DND-41 (cell line): Measurements from ENCODE around the gene TNS1.

Experiments
- ATAC-seq: fragments of 200-7000 bp; cut with Tn5 transposase; 3 replicates; pipeline ENCODE4 v1.9.1; 2021; ENCODE audit warnings: low read depth; ENCODE audit not compliant: insufficient read depth
- DNase-seq: peaks from one replicate; pipeline ENCODE4 v3.0.0-alpha.2; 2020
- H2AFZ ChIP-seq: 2 replicates; pipeline ENCODE4 v1.6.0; 2012; ENCODE audit warnings: low read depth, low read length
- H3K27ac ChIP-seq: 2 replicates; pipeline ENCODE4 v1.5.1; 2012; ENCODE audit warnings: low read length, inconsistent platforms
- H3K27me3 ChIP-seq: fragments of 200-600 bp; sonication (generic); 2 replicates; pipeline ENCODE4 v1.6.0; 2012; ENCODE audit warnings: low read length, mild to moderate bottlenecking, inconsistent platforms; ENCODE audit not compliant: insufficient read depth, poor library complexity
- H3K36me3 ChIP-seq: 2 replicates; pipeline ENCODE4 v1.5.1; 2012; ENCODE audit warnings: low read length, inconsistent platforms; ENCODE audit not compliant: insufficient read depth
- H3K4me1 ChIP-seq: 2 replicates; pipeline ENCODE4 v1.5.1; 2012; ENCODE audit warnings: mild to moderate bottlenecking, low read length; ENCODE audit not compliant: insufficient read depth
- H3K4me2 ChIP-seq: 2 replicates; pipeline ENCODE4 v1.6.0; 2012; ENCODE audit warnings: mild to moderate bottlenecking, moderate library complexity, low read length, inconsistent platforms; ENCODE audit not compliant: insufficient read depth
- H3K4me3 ChIP-seq, 2 experiments: fragments of 200-600 bp in 1 of 2; shearing (Covaris generic) in 1 of 2; 2 replicates each; pipeline ENCODE4 v1.5.1; 2012 to 2016; ENCODE audit warnings: inconsistent platforms in 2 of 2, low read length in 2 of 2, mild to moderate bottlenecking in 2 of 2, low read depth in 1 of 2, moderate library complexity in 1 of 2
- H3K79me2 ChIP-seq: 2 replicates; pipeline ENCODE4 v1.6.0; 2012; ENCODE audit warnings: low read length, inconsistent platforms; ENCODE audit not compliant: insufficient read depth
- H3K9ac ChIP-seq: 2 replicates; pipeline ENCODE4 v1.6.0; 2012; ENCODE audit warnings: low read depth, mild to moderate bottlenecking, inconsistent platforms, low read length, moderate library complexity
- H3K9me3 ChIP-seq: 2 replicates; pipeline ENCODE4 v1.5.1; 2012; ENCODE audit warnings: low read length, moderate library complexity, mild to moderate bottlenecking, inconsistent platforms; ENCODE audit not compliant: insufficient read depth, severe bottlenecking
- H4K20me1 ChIP-seq: 2 replicates; pipeline ENCODE4 v1.6.0; 2012; ENCODE audit warnings: low read length; ENCODE audit not compliant: insufficient read depth
- EZH2 ChIP-seq: IDR thresholded peaks from 3 replicates; pipeline ENCODE4 v1.6.1; 2012; ENCODE audit warnings: borderline replicate concordance, low read depth, mild to moderate bottlenecking, moderate library complexity, low read length, inconsistent platforms; ENCODE audit not compliant: severe bottlenecking
- TF ChIP-seq, protein P1 (sequence below): IDR thresholded peaks from 2 replicates; pipeline ENCODE4 v1.5.1; 2012; ENCODE audit warnings: borderline replicate concordance, low read length, moderate library complexity, mild to moderate bottlenecking; ENCODE audit not compliant: poor library complexity, severe bottlenecking; ENCODE audit errors: extremely low read depth

The TNS1 gene

DNA sequence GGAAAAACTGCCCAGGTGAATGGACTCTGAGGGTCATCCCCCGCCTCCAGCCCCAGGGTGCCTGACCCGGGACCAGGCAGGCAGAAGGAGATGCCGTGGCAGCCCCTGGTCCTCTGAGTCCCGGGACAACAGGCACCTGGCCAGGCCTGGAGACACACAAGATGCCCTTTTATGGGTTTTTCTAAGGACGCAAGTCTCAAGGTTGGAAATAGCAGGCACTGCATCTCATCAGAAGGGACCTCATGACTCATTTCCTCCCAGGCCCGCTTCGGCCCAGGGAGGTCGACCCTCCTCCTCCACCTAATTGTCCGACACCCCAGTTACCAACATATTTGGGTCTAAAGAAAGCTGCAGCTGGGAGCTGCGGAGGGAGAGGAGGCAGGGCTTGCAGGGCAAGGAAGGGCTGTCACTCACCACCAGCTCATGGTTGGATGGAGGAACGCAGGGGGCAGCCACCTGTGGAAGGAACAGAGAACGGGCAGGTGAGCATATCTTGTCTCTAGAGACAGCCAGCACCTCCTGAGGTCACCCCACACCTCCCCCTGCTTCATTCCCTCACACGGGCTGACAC lies 82.9 kb downstream of the TNS1 start:
- no peaks in the 10 kb centered on the region for H3K4me1 ChIP-seq
- DNase-seq = no peak
- no peak overlapping the region for H3K27ac ChIP-seq
- no peaks in the 10 kb centered on the region for H3K79me2 ChIP-seq
- no peaks in the 10 kb centered on the region for H3K36me3 ChIP-seq
- no peak overlapping the region for H3K9ac ChIP-seq
- no peak overlapping the region for H2AFZ ChIP-seq
- no peak for ATAC-seq
- H3K4me3 ChIP-seq = no peak overlapping the region
- no peak overlapping the region for H3K4me2 ChIP-seq
- no peaks in the 10 kb centered on the region for H4K20me1 ChIP-seq
- TF ChIP-seq, protein P1, sequence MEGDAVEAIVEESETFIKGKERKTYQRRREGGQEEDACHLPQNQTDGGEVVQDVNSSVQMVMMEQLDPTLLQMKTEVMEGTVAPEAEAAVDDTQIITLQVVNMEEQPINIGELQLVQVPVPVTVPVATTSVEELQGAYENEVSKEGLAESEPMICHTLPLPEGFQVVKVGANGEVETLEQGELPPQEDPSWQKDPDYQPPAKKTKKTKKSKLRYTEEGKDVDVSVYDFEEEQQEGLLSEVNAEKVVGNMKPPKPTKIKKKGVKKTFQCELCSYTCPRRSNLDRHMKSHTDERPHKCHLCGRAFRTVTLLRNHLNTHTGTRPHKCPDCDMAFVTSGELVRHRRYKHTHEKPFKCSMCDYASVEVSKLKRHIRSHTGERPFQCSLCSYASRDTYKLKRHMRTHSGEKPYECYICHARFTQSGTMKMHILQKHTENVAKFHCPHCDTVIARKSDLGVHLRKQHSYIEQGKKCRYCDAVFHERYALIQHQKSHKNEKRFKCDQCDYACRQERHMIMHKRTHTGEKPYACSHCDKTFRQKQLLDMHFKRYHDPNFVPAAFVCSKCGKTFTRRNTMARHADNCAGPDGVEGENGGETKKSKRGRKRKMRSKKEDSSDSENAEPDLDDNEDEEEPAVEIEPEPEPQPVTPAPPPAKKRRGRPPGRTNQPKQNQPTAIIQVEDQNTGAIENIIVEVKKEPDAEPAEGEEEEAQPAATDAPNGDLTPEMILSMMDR = no peak
- no peak for TF ChIP-seq EZH2
- H3K9me3 ChIP-seq = no peaks in the 10 kb centered on the region
- H3K27me3 ChIP-seq = peaks cover 18% of the 10 kb centered on the region

DNA sequence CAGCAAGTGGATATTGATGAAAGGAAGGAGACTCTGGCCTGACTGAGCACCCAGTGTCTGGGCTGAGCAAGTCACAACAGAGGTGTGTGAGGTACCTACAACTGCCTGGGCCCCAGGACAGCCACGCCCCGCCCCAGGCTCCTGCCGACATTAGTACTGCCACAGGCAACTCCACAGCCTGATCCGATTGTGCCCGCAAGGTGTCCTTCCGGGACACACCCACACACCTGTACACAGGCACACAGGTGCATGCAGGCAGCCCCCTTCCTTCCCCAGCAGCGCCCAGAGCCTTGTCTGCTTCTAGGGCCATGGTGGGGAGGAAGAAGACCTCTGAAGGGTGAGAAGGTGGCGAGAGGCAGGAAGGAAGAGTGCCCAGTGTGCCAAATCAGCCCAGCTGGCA lies 83.6 kb downstream of the TNS1 start:
- H3K36me3 ChIP-seq = no peaks in the 10 kb centered on the region
- no peak overlapping the region for H2AFZ ChIP-seq
- no peak for DNase-seq
- no peaks in the 10 kb centered on the region for H3K79me2 ChIP-seq
- H3K27me3 ChIP-seq = peaks cover 18% of the 10 kb centered on the region
- no peaks in the 10 kb centered on the region for H3K9me3 ChIP-seq
- H3K9ac ChIP-seq = no peak overlapping the region
- H3K4me1 ChIP-seq = no peaks in the 10 kb centered on the region
- H3K4me2 ChIP-seq = no peak overlapping the region
- H4K20me1 ChIP-seq = no peaks in the 10 kb centered on the region
- TF ChIP-seq EZH2 = no peak
- TF ChIP-seq, protein P1 = no peak
- no peak overlapping the region for H3K4me3 ChIP-seq
- ATAC-seq = no peak
- no peak overlapping the region for H3K27ac ChIP-seq

DNA sequence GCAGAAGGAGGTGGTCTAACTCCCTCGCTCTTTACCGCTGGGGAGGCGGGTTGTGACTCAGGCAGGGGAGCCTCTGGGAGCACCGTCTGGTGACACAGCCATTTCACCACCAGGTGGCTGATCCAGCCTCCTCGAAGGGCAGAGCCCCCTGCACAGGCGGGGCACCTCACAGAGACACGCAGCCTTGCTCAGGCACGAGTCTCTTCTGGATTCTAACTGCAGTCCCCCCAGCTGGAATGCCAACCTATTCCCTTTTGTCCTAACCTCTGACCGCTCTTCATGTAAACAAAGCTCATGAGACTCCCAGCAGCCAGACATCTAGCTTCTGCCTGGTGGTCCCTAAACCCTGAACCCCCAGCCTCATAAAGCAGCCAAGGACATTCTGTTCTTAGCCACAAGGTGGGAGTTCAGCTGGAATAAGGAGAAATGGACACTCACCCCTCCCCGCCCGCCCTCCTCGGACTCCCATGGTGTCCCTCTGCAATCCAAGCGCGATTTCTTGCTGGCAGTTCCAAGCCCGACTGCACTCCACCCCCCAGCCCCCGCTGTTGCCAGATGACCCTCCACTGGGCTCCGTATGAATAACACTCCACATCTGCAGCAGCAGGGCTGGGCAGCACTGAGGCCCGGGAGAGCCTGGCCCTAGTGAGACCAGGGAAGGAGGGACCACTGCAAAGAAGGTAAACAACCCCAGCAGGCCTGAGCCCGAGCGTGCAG lies 84.3 kb downstream of the TNS1 start:
- no peak overlapping the region for H3K9ac ChIP-seq
- no peaks in the 10 kb centered on the region for H3K9me3 ChIP-seq
- no peak for TF ChIP-seq EZH2
- TF ChIP-seq, protein P1 = peak; percentile 17
- no peaks in the 10 kb centered on the region for H3K79me2 ChIP-seq
- no peak overlapping the region for H3K4me2 ChIP-seq
- H4K20me1 ChIP-seq = peaks cover under 1% of the 10 kb centered on the region; the same call in 1 of the 2 replicates
- H3K4me1 ChIP-seq = no peaks in the 10 kb centered on the region
- H3K36me3 ChIP-seq = no peaks in the 10 kb centered on the region
- H2AFZ ChIP-seq = no peak overlapping the region
- no peak overlapping the region for H3K27ac ChIP-seq
- peaks cover 18% of the 10 kb centered on the region for H3K27me3 ChIP-seq
- no peak overlapping the region for H3K4me3 ChIP-seq
- no peak for ATAC-seq
- DNase-seq = no peak
